ENCODE measurements around the gene PDE8B.

DNA sequence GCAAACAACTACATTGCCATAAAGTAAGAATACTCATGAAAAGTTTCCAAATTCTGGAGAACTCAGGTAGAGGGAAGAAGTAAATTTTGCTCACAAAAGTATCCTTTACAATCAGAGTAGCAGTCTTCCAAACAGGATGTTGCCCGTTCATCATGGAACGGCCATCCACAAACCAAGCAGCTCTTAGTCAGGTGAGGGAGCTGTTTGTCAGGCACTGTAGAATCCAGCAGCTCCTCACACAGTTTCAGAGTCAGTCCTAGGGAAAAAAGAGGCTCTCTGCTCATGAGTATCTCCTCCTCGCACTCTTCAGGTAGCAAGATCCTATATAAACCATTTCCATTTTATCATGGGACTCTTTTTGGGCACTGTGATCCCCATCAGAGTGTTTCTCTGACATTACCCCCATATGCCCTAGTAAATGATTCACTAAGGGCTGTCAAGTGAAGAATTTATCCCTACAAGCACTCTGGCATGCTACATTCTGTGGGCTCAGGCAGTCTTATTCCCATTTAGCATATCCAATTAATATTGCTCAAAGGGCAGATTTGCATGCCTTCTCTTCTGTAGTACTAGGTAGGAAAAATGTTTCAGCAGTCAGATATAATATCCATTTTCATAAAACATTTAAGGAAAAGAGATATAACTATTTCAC lies 183.7 kb downstream of the PDE8B start:
- TF ChIP-seq GATA2 (IDR thresholded peaks at IDR 0.05; ENCODE audit: low read depth, low read length) (no peak), GATA3 (IDR thresholded peaks at IDR 0.05; ENCODE audit: low read depth, low read length) (no peak)

All from SH-SY5Y (cell line).